GM19468 (cell line): ENCODE measurements around the gene TOPAZ1.

ENCODE experiments used
- ATAC-seq: cut with Tn5 transposase; IDR thresholded peaks from one replicate; pipeline ENCODE4 v1.9.1; 2021; ENCODE audit warnings: mild to moderate bottlenecking, moderate library complexity, moderate number of reproducible peaks; ENCODE audit not compliant: unreplicated experiment; ENCODE audit errors: extremely low read depth

Gene TOPAZ1

DNA sequence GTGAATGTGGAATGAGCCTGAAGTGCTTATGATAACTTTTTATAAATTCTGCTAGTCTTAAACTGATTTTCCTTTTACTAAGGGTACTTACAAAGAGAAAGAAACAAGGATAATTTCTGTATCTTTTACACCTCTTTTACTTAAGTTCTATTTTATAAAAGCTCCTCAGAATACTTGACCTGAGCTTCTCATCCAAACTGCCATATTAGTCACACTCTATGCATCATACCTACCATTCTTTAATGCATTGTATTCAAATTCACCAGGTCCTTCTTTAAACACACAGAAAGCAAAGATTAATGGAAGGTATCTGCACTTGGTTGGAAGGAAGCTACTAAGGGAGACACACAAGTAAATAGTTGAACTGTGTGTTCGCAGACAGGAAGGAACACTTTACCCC, 1.6 kb upstream of the TOPAZ1 start:
- ATAC-seq, result no peak

DNA sequence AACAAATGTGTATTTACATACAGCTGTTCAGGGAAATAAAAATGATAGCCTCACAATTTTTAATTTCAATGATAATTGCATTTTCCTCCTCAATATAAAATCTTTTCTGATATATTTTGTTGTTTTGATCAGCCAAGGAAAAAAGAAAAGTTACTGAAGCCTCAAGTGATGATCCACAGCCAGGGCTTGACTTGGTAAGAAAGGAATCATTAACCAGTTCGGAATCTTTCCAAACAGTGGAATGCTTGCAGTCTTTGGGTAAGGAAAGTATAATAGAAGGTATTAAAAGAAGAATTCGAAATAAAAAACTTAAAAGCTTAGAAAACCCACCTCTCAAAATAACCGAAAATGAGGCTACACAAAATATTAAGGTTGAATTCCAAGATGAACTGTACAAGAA, 1.0 kb downstream of the TOPAZ1 start:
- ATAC-seq, result no peak

DNA sequence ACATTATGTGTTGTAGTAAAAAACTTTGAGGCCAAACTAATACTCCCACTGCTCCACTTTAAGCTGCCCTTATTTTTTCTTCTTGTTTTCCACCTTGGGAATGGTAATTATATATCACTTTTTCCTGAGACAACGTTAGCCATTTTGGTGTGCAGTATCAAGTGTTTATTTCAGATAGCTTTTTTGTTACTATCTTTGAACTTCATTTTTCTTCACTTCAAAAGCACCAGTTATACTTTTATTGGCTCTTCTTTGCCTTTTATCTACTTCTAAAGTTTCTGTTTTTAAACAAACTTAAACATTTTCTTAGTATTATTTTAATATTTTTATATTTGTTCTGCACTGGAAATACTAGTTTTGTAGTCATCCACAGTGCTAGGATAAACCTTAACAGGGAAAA, 6.5 kb downstream of the TOPAZ1 start:
- ATAC-seq, result no peak

DNA sequence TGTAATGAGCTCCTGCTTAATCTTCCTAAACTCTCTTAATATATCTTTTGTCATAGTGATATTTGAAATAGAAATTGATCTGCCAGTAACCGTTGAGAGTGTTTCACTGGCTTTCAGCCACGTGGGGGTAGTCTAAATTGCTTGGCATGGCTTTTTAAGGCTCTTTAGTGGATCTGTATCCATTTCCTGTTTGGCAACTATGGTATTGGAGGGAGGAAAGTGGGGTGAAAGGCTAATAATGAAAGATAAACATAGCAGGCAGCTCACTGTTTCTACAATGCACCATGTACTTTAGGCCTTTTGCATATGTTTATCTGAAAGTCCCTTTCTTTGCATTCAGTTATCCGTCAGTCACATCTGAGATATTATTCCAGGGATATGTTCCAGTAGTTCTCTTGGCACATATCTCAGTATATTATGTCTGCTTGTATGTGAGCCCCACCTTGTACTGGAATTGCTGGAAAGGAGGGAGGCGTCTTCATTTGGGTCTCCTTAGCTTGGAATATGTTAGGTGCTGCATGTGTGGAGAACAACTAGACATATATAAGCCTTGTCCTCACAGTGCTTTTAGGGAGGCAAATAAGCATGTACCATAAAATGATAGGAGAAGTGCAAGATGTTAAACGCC, 10.8 kb downstream of the TOPAZ1 start:
- ATAC-seq, result no peak

DNA sequence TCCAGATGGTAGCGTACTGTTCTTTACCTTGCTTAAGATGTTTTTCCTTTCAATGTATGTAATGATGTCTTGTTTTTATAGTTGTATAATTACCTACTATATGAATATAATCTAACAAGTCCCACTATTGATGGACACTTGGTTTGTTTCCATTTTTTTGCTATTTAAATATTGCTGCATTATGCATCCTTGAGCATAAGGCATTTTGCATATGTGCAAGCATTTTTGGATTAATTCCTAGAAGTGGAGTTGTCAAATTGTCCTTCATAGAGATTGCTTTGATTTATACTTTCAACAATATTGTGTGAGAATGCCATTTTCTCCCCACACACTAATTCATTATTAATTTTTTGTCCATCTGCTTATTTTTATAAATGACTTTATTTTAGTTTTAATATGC, 17.7 kb downstream of the TOPAZ1 start:
- ATAC-seq, result no peak

DNA sequence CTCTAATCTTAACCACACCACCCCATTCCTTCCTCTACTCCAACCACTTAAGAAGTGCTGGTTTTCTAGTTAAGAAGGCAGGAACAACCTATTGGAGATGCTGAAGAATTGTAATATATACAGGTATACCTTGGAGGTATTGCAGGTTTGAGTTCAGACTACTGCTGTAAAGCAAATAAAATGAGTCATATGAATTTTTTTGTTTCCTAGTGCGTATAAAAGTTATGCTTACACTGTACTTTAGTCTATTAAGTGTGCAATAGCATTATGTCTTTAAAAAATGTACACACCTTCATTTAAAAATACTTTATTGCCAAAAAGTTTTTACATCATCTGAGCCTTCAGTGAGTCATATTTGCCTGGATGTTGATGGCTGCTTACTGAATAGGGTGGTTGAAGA, 22.5 kb downstream of the TOPAZ1 start:
- no peak for ATAC-seq

DNA sequence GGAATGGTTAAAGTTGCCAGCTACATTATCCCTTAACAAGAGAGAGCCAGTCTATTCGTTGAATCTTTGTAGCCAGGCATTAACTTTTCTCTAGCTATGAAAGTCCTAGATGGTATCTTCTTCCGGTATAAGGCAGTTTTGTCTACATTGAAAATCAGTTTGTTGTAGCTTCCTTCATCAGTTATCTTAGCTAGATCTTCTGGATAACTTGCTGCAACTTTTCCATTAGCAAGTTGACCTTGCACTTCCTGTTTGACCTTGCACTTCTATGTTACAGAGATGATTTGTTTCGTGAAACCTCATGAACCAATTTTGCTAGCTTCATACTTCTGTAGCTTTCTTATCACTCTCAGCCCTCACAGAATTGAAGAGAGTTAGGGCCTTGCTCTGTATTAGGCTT, 24.1 kb downstream of the TOPAZ1 start:
- ATAC-seq, result no peak

DNA sequence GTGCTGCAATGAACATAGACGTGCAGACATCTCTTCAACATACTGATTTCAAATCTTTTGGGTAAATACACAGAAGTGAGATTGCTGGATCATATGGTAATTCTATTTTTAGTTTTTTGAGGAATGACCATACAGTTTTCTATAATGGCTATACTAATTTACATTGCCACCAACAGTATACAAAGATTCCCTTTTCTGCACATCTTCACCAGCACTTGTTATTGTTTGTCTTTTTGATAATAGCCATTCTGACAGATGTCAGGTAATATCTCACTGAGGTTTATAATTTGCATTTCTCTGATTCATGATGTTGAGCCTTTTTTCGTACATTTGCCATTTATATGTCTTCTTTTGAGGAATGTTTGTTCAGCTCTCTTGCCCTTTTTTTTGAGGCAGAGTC, 30.5 kb downstream of the TOPAZ1 start:
- ATAC-seq, result no peak

DNA sequence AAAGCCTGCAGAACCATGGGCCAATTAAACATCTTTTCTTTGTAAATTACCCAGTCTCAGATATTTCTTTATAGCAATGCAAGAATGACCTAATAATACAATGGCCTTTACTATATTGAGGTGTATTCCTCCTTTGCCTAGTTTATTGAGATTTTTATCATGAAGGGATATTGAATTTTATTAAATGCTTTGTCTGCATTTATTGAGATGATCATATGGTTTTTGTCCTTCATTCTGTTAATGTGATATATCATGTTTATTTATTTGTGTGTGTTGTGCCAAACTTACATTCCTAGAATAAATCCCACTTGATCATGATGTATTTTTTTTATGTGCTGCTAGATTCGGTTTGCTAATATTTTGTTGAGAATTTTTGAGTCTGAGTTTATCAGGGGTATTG, 36.2 kb downstream of the TOPAZ1 start:
- ATAC-seq, result no peak

DNA sequence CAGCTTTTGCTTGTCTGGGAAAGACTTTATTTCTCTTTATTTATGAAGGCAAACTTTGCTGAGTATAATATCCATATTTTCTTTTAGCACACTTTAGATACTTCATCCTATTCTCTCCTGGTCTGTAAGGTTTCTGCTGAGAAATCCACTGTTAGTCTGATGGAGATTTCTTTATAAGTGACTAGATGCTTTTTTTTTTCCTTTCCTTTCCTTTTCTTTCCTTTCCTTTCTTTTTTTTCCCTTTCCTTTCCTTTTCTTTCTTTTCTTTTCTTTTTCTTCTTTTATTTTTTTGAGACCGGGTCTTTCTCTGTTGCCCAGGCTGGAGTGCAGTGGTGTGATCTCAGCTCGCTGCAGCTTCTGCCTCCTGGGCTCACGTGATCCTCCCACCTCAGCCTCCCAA, 38.4 kb downstream of the TOPAZ1 start:
- no peak for ATAC-seq

DNA sequence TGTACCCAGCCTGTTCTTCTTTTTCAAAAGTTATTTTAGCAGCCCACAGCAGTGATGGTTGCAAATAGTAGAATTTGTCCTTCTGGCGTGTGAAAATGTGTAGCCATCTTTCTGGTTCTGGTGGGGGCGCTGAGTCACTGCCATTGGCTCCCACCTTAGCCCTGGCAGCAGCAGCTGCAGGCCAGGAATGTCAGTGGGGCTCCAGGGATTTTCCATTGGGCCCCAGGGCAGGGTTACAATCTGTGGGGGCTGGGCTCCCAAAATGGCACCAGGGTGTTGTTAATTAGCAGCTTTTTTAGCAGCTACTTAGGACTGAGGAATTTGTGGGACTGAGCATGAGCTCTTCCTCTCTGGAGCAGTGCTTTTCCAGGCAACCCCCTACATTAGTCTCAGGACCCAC, 38.9 kb downstream of the TOPAZ1 start:
- no peak for ATAC-seq

DNA sequence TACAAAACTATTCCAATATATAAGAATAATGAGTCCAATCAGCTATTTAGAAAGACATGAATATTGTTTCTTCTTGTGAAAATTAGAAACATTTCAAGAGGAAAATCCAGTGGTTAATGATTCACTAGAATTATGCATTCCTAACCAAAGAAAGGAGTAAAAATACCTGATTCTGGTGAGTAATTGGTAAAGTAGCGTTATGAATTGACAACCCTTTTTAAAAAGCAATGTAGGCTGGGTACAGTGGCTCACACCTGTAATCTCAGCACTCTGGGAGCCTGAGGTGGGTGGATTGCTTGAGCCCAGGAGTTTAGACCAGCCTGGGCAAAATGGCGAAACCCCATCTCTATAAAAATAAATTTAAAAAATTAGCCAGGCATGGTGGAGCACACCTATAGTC, 43.3 kb downstream of the TOPAZ1 start:
- no peak for ATAC-seq

DNA sequence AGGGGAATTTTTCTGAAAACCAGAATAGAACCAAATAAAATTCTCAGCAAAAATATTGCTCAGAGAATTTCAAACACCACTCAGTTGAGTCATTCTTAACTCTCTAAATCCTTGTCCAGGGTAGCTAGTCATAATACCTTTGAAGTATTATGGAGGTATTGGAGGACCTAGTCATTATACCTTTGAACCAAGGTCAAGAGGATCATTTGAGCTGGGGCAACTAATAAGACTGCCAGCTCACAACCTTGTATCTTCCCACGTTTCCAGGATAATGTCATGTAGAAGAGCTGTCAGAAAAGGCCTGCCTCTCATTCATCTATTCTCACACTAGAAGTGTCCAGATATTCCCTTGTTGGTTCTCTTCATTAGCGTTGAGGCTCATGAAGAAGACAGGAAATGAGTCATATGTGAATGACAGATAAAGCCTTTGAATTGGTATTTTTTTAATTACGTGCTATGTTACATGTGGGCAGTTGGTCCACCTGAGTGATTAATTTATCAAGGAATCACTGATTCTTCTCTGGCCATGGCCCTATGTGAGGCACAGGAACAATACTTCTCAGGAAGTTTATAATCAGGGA, 48.3 kb downstream of the TOPAZ1 start:
- ATAC-seq, result no peak

DNA sequence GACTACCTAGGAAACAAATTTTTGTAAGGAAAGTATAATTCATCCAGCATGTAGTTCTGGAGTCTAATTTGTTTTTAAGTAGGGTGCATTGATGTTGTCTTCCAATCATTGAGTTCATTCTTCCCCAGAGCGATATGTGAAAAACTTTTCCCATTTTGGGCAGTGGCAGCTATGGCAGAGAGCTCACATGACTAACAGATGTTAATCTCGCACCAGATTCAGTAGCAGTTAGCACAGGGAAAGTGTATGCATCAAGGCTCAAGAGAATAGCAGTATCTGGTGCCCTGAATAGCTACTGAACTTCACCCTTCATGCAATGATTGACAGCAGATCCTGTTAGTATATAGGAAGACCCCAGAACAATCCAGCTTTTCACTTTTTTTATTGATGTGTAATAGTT, 50.6 kb downstream of the TOPAZ1 start:
- no peak for ATAC-seq

DNA sequence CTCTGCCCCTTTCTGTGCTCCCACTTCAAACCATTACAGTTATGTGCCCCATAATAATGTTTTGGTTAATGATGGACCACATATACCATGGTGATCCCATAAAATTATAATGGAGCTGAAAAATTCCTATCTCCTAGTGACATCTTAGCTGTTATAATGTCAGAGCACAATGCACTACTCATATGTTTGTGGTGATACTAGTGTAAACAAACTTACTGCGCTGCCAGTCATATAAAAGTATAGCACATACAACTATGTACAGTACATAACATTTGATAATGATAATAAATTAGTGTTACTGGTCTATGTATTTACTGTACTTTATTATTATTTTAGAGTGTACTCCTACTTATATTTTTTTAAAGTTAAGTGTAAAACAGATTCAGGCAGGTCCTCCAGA, 51.3 kb downstream of the TOPAZ1 start:
- ATAC-seq, result no peak

DNA sequence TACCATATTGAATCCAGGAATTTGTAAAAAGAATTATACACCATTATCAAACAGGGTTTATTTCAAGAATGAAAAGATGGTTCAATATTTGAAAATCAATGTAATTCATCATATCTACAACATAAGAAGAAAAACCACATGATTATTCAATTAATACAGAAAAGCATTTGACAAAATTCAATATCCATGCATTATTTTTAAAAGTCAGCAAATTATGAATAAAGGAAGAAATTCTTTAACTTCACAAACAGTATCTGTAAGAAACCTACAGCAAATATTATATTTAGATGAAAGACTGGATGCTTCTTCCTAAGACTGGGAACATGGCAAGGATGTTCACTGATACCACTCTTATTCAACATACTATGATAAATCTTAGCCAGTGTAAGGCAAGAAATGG, 55.6 kb downstream of the TOPAZ1 start:
- no peak for ATAC-seq

DNA sequence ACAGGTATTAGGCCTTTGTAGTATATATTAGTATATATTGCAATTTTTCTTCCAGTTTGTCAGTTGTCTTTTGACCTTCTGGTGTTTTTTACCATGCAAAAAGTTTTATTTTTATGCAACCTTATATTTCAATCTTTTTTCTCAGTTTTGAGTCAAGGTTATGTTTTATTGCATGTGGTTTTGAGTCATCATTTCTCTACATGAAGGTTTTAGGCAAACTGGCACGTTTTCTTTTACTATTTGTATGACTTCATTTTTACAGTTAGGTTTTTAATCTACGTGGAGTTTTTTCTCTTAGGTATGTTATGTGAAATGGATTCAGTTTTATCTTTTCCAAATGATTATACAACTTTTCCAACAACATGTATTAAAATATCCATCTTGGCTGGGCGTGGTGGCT, 60.1 kb downstream of the TOPAZ1 start:
- no peak for ATAC-seq

DNA sequence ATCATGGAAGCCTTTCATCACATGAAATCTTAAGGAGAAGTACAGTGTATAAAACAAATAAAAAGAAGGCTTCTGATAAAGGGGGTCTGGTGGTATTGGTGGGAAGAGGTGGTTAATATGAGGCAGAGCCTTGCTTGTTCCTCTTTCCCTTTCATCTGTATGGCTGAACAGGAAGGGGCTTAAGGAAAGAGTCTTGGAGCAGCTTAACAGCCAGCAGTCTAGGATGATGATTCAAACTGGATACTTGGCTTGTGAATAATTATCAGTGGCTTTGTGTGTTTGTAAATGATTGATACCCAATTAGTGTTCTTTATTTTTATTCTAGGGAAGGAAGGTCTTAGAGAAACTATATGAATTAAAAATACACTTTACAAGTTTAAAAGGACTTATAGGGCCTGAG, 67.8 kb downstream of the TOPAZ1 start:
- no peak for ATAC-seq

DNA sequence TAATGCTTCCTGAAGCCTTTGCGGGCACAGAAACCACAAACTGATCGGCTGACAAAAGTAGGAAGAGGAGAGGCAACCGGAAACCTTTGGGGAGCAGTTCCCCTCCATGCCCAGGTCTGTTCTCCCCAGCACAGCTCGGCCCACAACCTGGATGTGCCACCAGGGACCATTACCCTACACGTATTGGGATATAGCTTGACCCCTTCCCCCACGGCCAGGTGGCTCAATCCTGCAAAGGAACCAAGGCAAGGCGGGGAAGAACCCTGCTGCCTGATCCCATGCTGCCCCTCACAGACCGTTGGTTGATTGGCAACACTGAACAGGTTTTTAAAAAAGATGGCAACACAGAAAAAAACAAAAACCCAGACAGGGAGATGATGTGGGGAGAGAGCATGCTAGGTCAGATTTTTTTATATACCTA, 77.2 kb downstream of the TOPAZ1 start:
- ATAC-seq, result no peak

DNA sequence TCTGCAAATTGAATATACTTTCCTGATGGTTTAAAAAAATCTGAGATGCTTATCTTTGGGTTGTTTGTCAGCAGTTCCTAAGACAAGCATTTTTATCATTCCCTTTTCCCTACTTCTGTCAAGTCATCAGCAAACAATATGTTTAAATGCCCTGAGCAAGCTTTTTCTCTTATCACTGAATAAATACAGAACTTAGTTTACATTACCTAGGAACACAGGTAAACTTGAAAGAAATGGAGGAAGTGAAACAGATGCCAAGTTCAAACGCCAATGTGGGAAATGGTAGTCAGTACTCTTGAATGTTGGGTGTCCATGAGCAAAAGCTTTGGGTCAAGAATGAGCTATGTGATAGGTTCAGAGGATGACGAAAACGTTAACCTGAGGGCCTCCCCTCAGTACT, 79.6 kb downstream of the TOPAZ1 start:
- ATAC-seq, result no peak

DNA sequence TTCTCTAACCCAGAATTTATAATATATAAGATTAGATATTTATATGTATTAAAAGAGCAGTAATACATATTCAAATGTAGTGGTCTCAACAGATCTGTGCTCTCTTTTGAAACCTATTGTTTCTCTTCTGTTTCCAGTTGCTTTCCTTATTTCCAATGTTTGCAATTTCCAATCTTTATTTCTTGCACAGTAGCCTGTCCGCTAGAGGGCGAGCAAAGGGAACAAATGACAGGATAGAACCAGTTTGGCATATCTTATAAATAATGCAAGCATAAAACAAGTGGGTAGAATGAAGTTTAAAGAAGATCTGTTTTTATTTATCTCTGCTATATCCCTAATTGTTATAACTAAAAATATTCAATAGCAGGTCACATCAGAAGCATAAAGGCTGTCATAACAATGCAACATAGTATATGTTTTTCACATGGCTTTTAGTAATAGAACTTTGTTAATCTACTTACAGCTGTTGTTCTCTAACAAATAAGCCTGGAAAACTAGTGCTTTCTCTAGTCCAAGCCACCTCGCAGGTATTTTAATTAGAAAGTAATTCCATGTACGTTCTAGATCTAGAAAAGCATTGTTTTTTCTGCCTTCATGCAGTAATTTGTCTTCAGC, 81.8 kb downstream of the TOPAZ1 start:
- ATAC-seq, result no peak

DNA sequence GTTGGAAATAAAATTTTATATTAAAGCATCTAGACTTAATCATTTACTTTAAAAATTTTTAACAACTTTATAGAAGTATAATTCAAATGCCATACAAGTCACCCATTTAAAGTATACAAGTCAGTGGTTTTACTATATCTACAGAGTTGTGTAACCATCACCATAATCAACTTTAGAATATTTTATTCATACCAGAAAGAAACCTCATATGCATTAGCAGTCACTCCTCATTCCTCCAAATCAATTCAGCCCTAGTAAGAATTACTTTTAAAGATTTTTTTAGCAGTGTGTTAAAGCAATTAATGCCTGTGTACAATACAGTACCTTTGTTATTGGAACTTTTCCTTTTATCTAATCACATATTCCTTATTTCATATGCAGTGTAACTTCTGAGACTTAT, 82.9 kb downstream of the TOPAZ1 start:
- no peak for ATAC-seq
